NCI-H2227 (cell line): ENCODE data around the gene TMEM51.

Experiments
- DNase-seq: peaks from one replicate; lab custom pipeline; 2025; ENCODE audit not compliant: unreplicated experiment; lab: John Stamatoyannopoulos, UW

The TMEM51 gene

DNA sequence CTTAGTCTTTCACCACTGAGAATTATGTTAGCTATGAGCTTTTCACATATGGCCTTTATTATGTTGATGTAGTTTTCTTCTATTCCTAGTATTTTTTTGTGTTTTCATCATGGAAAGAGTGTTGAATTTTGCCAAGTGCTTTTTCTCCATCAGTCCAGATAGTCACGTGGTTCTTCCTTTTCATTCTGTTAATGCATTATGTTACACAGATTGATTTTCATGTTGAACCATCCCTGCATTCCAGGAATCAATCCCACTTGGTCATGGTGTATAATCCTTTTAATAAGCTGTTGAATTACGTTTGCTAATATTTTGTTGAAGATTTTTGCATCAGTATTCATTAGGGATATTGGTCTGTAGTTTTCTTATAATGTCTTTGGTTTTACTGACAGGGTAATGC lies 111.2 kb downstream of the TMEM51 start:
- DNase-seq = no peak
